Measurements from ENCODE around the gene ADGRL2.

- no peak for TF ChIP-seq CTCF (IDR thresholded peaks at IDR 0.05)
- no peak for TF ChIP-seq POLR2A (IDR thresholded peaks at IDR 0.05)
Observed at GRCh38 chr1:81912383-81912782, 111.6 kb downstream of the ADGRL2 start.
